Lower leg skin (tissue), 4 donors: ENCODE measurements around the gene GSTM2. TPM values are rescaled to one million over a fixed set of nuclear protein-coding genes. Genes with fewer than 3 reads are reported as not detected.

Experiments used
- DNase-seq, 2 donors: peaks; one replicate each; pipeline ENCODE4 v3.0.0-alpha.2; 2019; ENCODE audit warnings: low spot score in 2 of 2
- H3K4me3 ChIP-seq: fragments of 200-600 bp; sonication (generic); 2 replicates; pipeline ENCODE4 v1.5.1; 2017; ENCODE audit warnings: mild to moderate bottlenecking, low read depth; ENCODE audit not compliant: poor library complexity, severe bottlenecking
- POLR2A ChIP-seq, 2 donors: fragments of 450-650 bp; IDR thresholded peaks; one replicate each; pipeline ENCODE4 v1.6.1; 2016 to 2017; ENCODE audit warnings: antibody characterized with exemption in 2 of 2, mild to moderate bottlenecking in 1 of 2, moderate library complexity in 1 of 2
- WGBS, 2 donors: methylation state at CpG; one replicate each; pipeline ENCODE4 v1.1.5; 2018; 5-methylcytosine and 5-hydroxymethylcytosine counted together
- intact Hi-C: fragments of 100-400 bp; cut with DNase I; formaldehyde crosslinking; loops from one replicate; pipeline ENCODE4 v1.15.0; 2023; ENCODE audit warnings: low total_unique reads
- total RNA-seq, 4 donors: library from RNA; depleted of rRNA; stranded (reverse); fragments of >200 nt; gene quantifications; one replicate each; pipeline ENCODE4 v1.1.0, GENCODE V29; 2016
- TF ChIP-seq, protein P1 (sequence below), 3 donors: fragments of 450-650 bp; IDR thresholded peaks; one replicate each; pipeline ENCODE4 v1.5.1; 2016; ENCODE audit warnings: antibody characterized with exemption in 3 of 3, mild to moderate bottlenecking in 3 of 3, moderate library complexity in 2 of 3

The GSTM2 gene
- total RNA-seq, 4 donors from 2014 or later: 48.1 to 183 (median 57.2) TPM

DNA sequence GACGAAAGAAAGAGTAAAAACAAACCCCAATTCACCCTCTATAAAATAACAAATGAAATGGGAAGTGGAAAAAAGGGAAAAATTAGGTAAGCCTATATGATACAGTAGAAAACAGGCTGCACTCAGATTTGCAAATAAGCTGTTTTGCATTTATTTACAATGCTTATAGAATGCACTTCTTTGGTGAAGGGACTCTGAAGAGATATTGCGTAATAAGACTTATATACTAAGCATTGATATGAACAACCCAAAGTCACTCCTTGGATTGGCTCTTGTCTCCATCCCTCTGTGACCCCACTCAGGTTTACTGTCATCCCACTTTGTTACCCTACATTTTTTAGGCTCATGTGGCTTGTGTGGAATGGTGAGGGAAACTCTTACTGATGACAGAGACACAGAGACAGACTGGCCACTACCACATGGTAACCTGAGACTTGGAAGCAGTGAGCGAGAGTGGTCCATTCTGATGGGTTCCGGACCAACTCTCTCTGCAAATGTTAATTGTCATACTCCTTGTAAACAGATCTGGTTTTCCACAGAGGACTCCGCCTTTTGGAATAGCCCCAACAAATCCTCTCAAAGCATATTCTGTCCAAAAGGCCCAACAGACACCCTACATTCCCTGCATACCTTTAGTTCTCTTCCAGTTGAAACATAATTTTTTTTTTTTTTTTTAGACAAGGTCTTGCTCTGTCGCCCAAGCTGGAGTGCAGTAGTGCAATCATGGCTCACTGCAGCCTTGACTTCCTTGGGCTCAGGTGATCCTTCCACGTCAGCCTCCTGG lies 55.2 kb downstream of the GSTM2 start:
- no peak for DNase-seq
- H3K4me3 ChIP-seq: no peak overlapping the region
- intact Hi-C loops: no loop called here
- 66 to 68% methylated on average over 7 of the region's 7 CpGs for WGBS, 2 donors
- TF ChIP-seq POLR2A (IDR thresholded peaks at IDR 0.05): no peak
- TF ChIP-seq, protein P1, sequence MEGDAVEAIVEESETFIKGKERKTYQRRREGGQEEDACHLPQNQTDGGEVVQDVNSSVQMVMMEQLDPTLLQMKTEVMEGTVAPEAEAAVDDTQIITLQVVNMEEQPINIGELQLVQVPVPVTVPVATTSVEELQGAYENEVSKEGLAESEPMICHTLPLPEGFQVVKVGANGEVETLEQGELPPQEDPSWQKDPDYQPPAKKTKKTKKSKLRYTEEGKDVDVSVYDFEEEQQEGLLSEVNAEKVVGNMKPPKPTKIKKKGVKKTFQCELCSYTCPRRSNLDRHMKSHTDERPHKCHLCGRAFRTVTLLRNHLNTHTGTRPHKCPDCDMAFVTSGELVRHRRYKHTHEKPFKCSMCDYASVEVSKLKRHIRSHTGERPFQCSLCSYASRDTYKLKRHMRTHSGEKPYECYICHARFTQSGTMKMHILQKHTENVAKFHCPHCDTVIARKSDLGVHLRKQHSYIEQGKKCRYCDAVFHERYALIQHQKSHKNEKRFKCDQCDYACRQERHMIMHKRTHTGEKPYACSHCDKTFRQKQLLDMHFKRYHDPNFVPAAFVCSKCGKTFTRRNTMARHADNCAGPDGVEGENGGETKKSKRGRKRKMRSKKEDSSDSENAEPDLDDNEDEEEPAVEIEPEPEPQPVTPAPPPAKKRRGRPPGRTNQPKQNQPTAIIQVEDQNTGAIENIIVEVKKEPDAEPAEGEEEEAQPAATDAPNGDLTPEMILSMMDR (IDR thresholded peaks at IDR 0.05): no peak

Other genes with a start within 250 kb of the GSTM2 start
- 10 to 100 TPM; 24.6 to 46.6 (median 30.2) TPM for gene PSMA5, start 241.6 kb upstream of the GSTM2 start, total RNA-seq
- 1 to 10 TPM in 1 of 4 donors, under 1 TPM in 2, not detected in 1; 0.27 to 1.8 (median 0.38) TPM for gene SYPL2, start 201.5 kb upstream of the GSTM2 start, total RNA-seq
- gene ATXN7L2, start 184.2 kb upstream of the GSTM2 start, total RNA-seq: 1 to 10 TPM; 4.3 to 7.8 (median 4.8) TPM
- gene CYB561D1, start 174.0 kb upstream of the GSTM2 start, total RNA-seq: 10 to 100 TPM; 11.3 to 22.7 (median 17.8) TPM
- 1 to 10 TPM; 3.9 to 7.9 (median 5.4) TPM for gene AMIGO1, start 158.3 kb upstream of the GSTM2 start, total RNA-seq
- 1 to 10 TPM in 1 of 4 donors, not detected in 3; 1.0 TPM for gene GPR61, start 128.2 kb upstream of the GSTM2 start, total RNA-seq
- 10 to 100 TPM in 3 of 4 donors, 1 to 10 TPM in 1; 8.5 to 13.2 (median 10.7) TPM for gene GNAI3, start 119.4 kb upstream of the GSTM2 start, total RNA-seq
- gene GNAT2, start 48.4 kb upstream of the GSTM2 start, total RNA-seq: not detected
- 10 to 100 TPM; 30.9 to 62.1 (median 40.7) TPM for gene AMPD2, start 48.2 kb upstream of the GSTM2 start, total RNA-seq
- gene GSTM4, start 12.0 kb upstream of the GSTM2 start, total RNA-seq: 10 to 100 TPM; 13.4 to 23.3 (median 19.1) TPM
- 10 to 100 TPM in 2 of 4 donors, not detected in 2; 26.1 to 60.4 TPM for gene GSTM1, start 19.8 kb downstream of the GSTM2 start, total RNA-seq
- gene GSTM5, start 44.2 kb downstream of the GSTM2 start, total RNA-seq: 1 to 10 TPM in 3 of 4 donors, under 1 TPM in 1; 0.23 to 2.2 (median 1.5) TPM
- 100 to 1,000 TPM in 3 of 4 donors, 10 to 100 TPM in 1; 68.7 to 213 (median 137) TPM for gene GSTM3, start 73.0 kb downstream of the GSTM2 start, total RNA-seq
- not detected for gene EPS8L3, start 95.9 kb downstream of the GSTM2 start, total RNA-seq
- gene CSF1, start 242.8 kb downstream of the GSTM2 start, total RNA-seq: 10 to 100 TPM in 3 of 4 donors, 1 to 10 TPM in 1; 9.7 to 41.9 (median 22.0) TPM